ENCODE results near the gene XPO6. TPM values are rescaled to one million over a fixed set of nuclear protein-coding genes. Genes with fewer than 3 reads are reported as not detected.

Gene XPO6
- total RNA-seq, 1 experiment from 2014 or later = 106 TPM

DNA sequence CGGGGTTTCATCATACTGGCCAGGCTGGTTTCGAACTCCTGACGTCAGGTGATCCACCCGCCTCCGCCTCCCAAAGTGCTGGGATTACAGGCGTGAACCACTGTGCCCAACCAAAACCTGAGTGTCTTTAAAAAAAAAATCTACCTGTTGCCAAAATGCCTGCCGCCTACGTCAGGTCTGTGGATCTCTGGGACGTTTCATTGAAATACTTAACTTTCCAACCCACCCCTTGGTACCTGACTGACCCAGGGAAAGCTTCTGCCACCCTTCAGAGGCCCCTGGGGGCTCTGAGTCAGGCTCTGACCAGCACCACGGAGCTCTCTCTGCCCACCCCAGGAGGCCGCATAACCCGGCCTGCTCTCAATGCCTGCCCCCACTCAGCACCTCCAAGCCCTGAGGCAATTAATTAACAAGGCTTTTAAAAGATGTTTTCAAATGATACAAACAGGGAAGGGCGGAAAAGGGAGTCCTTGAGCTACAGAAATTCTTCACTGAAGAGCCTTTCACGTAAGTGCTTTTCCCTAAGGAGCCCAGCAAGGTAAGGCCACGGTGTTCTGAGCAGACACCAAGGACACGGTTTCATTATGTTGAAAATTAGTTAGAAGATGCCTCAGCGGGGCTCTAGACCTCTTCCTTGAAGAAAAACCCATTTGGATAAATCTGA is 118.9 kb downstream of the XPO6 start:
- Histone ChIP-seq H3K27me3 (ENCODE audit: low read length) (no peaks in the 10 kb centered on the region), H4K20me1 (ENCODE audit: low read length) (no peaks in the 10 kb centered on the region), H3K4me2 (ENCODE audit: low read length) (no peak overlapping the region), H3K9me2 (replicated peaks; ENCODE audit: low read length) (no peaks in the 10 kb centered on the region), H3K9ac (ENCODE audit: low read length) (no peak overlapping the region), H3K36me3 (ENCODE audit: low read depth, low read length) (no peaks in the 10 kb centered on the region), H3K9me3 (ENCODE audit: low read length) (no peaks in the 10 kb centered on the region), H3K27ac (ENCODE audit: low read length) (no peak overlapping the region), H3F3A (ENCODE audit: low read length, unreplicated experiment) (no peaks in the 10 kb centered on the region), H3K4me1 (ENCODE audit: insufficient read depth, low read length) (no peaks in the 10 kb centered on the region), H3K79me2 (ENCODE audit: low read length) (no peaks in the 10 kb centered on the region), H2AFZ (ENCODE audit: low read length) (no peak overlapping the region), H3K4me3 (ENCODE audit: low read length) (no peak overlapping the region)
- ChIA-PET POLR2A (ENCODE audit: unreplicated experiment) (no interaction called here), CTCF (no interaction called here)
- BruUV-seq (replicated peaks) = no TSS peak
- ATAC-seq (no peak), DNase-seq (no peak)
- TF ChIP-seq, protein P1, sequence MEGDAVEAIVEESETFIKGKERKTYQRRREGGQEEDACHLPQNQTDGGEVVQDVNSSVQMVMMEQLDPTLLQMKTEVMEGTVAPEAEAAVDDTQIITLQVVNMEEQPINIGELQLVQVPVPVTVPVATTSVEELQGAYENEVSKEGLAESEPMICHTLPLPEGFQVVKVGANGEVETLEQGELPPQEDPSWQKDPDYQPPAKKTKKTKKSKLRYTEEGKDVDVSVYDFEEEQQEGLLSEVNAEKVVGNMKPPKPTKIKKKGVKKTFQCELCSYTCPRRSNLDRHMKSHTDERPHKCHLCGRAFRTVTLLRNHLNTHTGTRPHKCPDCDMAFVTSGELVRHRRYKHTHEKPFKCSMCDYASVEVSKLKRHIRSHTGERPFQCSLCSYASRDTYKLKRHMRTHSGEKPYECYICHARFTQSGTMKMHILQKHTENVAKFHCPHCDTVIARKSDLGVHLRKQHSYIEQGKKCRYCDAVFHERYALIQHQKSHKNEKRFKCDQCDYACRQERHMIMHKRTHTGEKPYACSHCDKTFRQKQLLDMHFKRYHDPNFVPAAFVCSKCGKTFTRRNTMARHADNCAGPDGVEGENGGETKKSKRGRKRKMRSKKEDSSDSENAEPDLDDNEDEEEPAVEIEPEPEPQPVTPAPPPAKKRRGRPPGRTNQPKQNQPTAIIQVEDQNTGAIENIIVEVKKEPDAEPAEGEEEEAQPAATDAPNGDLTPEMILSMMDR (conservative IDR thresholded peaks at IDR 0.05; ENCODE audit: low read depth, low read length) = no peak
- intact Hi-C loops (cut with micrococcal nuclease) = no loop called here

DNA sequence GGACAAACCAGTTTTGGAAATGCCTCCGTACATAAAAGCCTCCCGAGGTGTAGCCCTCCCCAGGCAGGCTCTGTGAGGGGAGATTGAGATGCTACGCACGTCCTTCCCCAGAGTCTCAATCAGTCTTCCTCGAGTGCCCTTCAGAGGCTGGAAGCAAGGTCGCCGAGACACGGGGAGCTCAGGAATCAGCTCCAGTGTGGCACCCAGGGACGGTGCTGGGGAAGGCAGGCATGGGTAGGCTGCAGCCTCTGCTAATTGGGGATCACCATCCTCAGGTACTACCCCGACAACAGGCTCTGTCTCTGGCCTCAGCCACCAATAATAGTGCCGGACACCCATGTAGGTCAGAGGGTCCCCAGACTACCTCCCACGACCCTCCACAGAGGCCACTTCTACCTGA is 120.1 kb downstream of the XPO6 start:
- DNase-seq = no peak
- no TSS peak for BruUV-seq (replicated peaks)
- no peaks in the 10 kb centered on the region for H3K9me3 ChIP-seq (ENCODE audit: low read length)
- CTCF ChIA-PET = no interaction called here
- no peaks in the 10 kb centered on the region for H3K9me2 ChIP-seq (replicated peaks; ENCODE audit: low read length)
- H3K4me1 ChIP-seq (ENCODE audit: insufficient read depth, low read length) = no peaks in the 10 kb centered on the region
- H3K27ac ChIP-seq (ENCODE audit: low read length) = no peak overlapping the region
- no peak for TF ChIP-seq EZH2 (IDR thresholded peaks at IDR 0.05; ENCODE audit: low read length, unreplicated experiment)
- TF ChIP-seq EZH2phosphoT487 (IDR thresholded peaks at IDR 0.05; ENCODE audit: borderline replicate concordance, low read length) = no peak
- TF ChIP-seq, protein P1 (conservative IDR thresholded peaks at IDR 0.05; ENCODE audit: low read depth, low read length) = no peak
- no peak overlapping the region for H3K4me2 ChIP-seq (ENCODE audit: low read length)
- no peak for ATAC-seq
- no peaks in the 10 kb centered on the region for H3K36me3 ChIP-seq (ENCODE audit: low read depth, low read length)
- POLR2A ChIA-PET (ENCODE audit: unreplicated experiment) = no interaction called here
- intact Hi-C loops (cut with micrococcal nuclease) = no loop called here
- no peak overlapping the region for H2AFZ ChIP-seq (ENCODE audit: low read length)
- no peak overlapping the region for H3K9ac ChIP-seq (ENCODE audit: low read length)
- no peaks in the 10 kb centered on the region for H3K79me2 ChIP-seq (ENCODE audit: low read length)
- H4K20me1 ChIP-seq (ENCODE audit: low read length) = no peaks in the 10 kb centered on the region
- no peaks in the 10 kb centered on the region for H3K27me3 ChIP-seq (ENCODE audit: low read length)
- no peaks in the 10 kb centered on the region for H3F3A ChIP-seq (ENCODE audit: low read length, unreplicated experiment)
- H3K4me3 ChIP-seq (ENCODE audit: low read length) = no peak overlapping the region

- TF ChIP-seq, protein P1 (conservative IDR thresholded peaks at IDR 0.05; ENCODE audit: low read depth, low read length) = peak; percentile 38
- no peak for TF ChIP-seq EZH2 (IDR thresholded peaks at IDR 0.05; ENCODE audit: low read length, unreplicated experiment)
- ChIA-PET POLR2A (ENCODE audit: unreplicated experiment) (no interaction called here), CTCF (no interaction called here)
- BruUV-seq (replicated peaks) = no TSS peak
- peak; percentile 29; the same call in 1 of the 2 replicates for ATAC-seq
- Histone ChIP-seq H3K4me2 (ENCODE audit: low read length) (no peak overlapping the region), H3K79me2 (ENCODE audit: low read length) (no peaks in the 10 kb centered on the region), H3F3A (ENCODE audit: low read length, unreplicated experiment) (no peaks in the 10 kb centered on the region), H3K36me3 (ENCODE audit: low read depth, low read length) (no peaks in the 10 kb centered on the region), H3K4me3 (ENCODE audit: low read length) (no peak overlapping the region), H3K27ac (ENCODE audit: low read length) (no peak overlapping the region), H3K9me2 (replicated peaks; ENCODE audit: low read length) (no peaks in the 10 kb centered on the region), H4K20me1 (ENCODE audit: low read length) (no peaks in the 10 kb centered on the region), H2AFZ (ENCODE audit: low read length) (no peak overlapping the region), H3K4me1 (ENCODE audit: insufficient read depth, low read length) (no peaks in the 10 kb centered on the region), H3K27me3 (ENCODE audit: low read length) (no peaks in the 10 kb centered on the region), H3K9ac (ENCODE audit: low read length) (no peak overlapping the region), H3K9me3 (ENCODE audit: low read length) (no peaks in the 10 kb centered on the region)
- intact Hi-C loops (cut with micrococcal nuclease) = no loop called here
- peak; percentile 36 for DNase-seq
Measured at GRCh38 chr16:28090646-28091377, 121.0 kb downstream of the XPO6 start.

Data from PC-3 (cell line).